Measurements from ENCODE around the gene SUSD5. TPM values are rescaled to one million over a fixed set of nuclear protein-coding genes. Genes with fewer than 3 reads are reported as not detected.

Gene SUSD5
- total RNA-seq, 4 donors from 2014 or later = 0.32 to 0.55 TPM; not detected in 2

DNA sequence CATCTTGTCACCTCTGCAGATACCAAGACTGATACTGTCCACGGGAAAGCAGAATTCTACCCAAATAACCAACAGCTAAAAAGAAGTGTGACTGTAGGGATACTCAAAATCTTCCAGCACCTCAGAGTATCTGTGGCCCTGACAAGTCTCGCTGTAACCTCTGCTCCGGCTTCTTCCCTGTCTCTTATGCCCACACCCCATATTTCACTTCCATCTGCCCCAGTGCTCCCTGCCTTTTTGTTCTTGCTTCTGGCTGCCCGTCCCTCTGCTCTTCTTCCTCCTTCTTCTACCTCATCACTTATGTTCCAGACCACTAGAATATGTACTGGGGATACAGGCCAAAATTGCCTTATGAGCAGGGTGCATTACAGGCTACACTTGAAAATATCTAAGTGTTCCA is 59.4 kb downstream of the SUSD5 start:
- Histone ChIP-seq H3K9me3 (no peaks in the 10 kb centered on the region), H3K36me3 (no peaks in the 10 kb centered on the region), H3K27ac (no peak overlapping the region), H3K27me3 (peaks cover 9% of the 10 kb centered on the region), H3K4me3 (no peak overlapping the region), H3K4me1 (peaks cover 0 to 3% (median 0%) of the 10 kb centered on the region in 4 donors)
- intact Hi-C loops (cut with DNase I; ENCODE audit: low total_unique reads) = no loop called here
- no peak for DNase-seq
- WGBS, 2 donors (ENCODE audit: low coverage in 1 of 2) = 88% methylated on average over 4 of the region's 4 CpGs; no CpG with 5 or more reads in 1 of the 2 donors
- TF ChIP-seq EP300 (IDR thresholded peaks at IDR 0.05; ENCODE audit: low read depth) (no peak), POLR2A (IDR thresholded peaks at IDR 0.05) (no peak), POLR2AphosphoS5 (IDR thresholded peaks at IDR 0.05) (no peak)
- TF ChIP-seq, protein P1, sequence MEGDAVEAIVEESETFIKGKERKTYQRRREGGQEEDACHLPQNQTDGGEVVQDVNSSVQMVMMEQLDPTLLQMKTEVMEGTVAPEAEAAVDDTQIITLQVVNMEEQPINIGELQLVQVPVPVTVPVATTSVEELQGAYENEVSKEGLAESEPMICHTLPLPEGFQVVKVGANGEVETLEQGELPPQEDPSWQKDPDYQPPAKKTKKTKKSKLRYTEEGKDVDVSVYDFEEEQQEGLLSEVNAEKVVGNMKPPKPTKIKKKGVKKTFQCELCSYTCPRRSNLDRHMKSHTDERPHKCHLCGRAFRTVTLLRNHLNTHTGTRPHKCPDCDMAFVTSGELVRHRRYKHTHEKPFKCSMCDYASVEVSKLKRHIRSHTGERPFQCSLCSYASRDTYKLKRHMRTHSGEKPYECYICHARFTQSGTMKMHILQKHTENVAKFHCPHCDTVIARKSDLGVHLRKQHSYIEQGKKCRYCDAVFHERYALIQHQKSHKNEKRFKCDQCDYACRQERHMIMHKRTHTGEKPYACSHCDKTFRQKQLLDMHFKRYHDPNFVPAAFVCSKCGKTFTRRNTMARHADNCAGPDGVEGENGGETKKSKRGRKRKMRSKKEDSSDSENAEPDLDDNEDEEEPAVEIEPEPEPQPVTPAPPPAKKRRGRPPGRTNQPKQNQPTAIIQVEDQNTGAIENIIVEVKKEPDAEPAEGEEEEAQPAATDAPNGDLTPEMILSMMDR (IDR thresholded peaks at IDR 0.05) = no peak
- in situ Hi-C loops (cut with MboI; ENCODE audit: low pct_ligation_motif_present in 1 of 4, low pct_unique_long_range_greater_than_20kb in 1 of 4, low sequenced_read_pairs in 3 of 4) = no loop called here

GRCh38 chr3:33155301-33155700 is 63.3 kb downstream of the SUSD5 start:
- in situ Hi-C loops (cut with MboI; ENCODE audit: low pct_ligation_motif_present in 1 of 4, low pct_unique_long_range_greater_than_20kb in 1 of 4, low sequenced_read_pairs in 3 of 4) (no loop called here), intact Hi-C loops (cut with DNase I; ENCODE audit: low total_unique reads) (no loop called here)
- no peaks in the 10 kb centered on the region for H3K9me3 ChIP-seq
- H3K4me3 ChIP-seq = no peak overlapping the region
- no peaks in the 10 kb centered on the region for H3K36me3 ChIP-seq
- no peak overlapping the region for H3K27ac ChIP-seq
- H3K27me3 ChIP-seq = no peaks in the 10 kb centered on the region
- TF ChIP-seq POLR2AphosphoS5 (IDR thresholded peaks at IDR 0.05) (no peak), EP300 (IDR thresholded peaks at IDR 0.05; ENCODE audit: low read depth) (no peak), POLR2A (IDR thresholded peaks at IDR 0.05) (no peak)
- TF ChIP-seq, protein P1 (IDR thresholded peaks at IDR 0.05) = no peak
- DNase-seq = no peak
- no peaks in the 10 kb centered on the region for H3K4me1 ChIP-seq
- WGBS, 2 donors (ENCODE audit: low coverage in 1 of 2) = 59 to 73% methylated on average over 3 of the region's 3 CpGs

GRCh38 chr3:33153782-33154181 is 64.8 kb downstream of the SUSD5 start:
- Histone ChIP-seq H3K27me3 (no peaks in the 10 kb centered on the region), H3K4me3 (no peak overlapping the region), H3K9me3 (no peaks in the 10 kb centered on the region), H3K4me1 (no peaks in the 10 kb centered on the region), H3K27ac (no peak overlapping the region), H3K36me3 (no peaks in the 10 kb centered on the region)
- in situ Hi-C loops (cut with MboI; ENCODE audit: low pct_ligation_motif_present in 1 of 4, low pct_unique_long_range_greater_than_20kb in 1 of 4, low sequenced_read_pairs in 3 of 4) (no loop called here), intact Hi-C loops (cut with DNase I; ENCODE audit: low total_unique reads) (no loop called here)
- DNase-seq = no peak
- WGBS, 2 donors (ENCODE audit: low coverage in 1 of 2) = 83 to 93% methylated on average over 4 of the region's 4 CpGs
- TF ChIP-seq POLR2A (IDR thresholded peaks at IDR 0.05) (no peak), POLR2AphosphoS5 (IDR thresholded peaks at IDR 0.05) (no peak), EP300 (IDR thresholded peaks at IDR 0.05; ENCODE audit: low read depth) (no peak)
- TF ChIP-seq, protein P1 (IDR thresholded peaks at IDR 0.05) = no peak

DNA sequence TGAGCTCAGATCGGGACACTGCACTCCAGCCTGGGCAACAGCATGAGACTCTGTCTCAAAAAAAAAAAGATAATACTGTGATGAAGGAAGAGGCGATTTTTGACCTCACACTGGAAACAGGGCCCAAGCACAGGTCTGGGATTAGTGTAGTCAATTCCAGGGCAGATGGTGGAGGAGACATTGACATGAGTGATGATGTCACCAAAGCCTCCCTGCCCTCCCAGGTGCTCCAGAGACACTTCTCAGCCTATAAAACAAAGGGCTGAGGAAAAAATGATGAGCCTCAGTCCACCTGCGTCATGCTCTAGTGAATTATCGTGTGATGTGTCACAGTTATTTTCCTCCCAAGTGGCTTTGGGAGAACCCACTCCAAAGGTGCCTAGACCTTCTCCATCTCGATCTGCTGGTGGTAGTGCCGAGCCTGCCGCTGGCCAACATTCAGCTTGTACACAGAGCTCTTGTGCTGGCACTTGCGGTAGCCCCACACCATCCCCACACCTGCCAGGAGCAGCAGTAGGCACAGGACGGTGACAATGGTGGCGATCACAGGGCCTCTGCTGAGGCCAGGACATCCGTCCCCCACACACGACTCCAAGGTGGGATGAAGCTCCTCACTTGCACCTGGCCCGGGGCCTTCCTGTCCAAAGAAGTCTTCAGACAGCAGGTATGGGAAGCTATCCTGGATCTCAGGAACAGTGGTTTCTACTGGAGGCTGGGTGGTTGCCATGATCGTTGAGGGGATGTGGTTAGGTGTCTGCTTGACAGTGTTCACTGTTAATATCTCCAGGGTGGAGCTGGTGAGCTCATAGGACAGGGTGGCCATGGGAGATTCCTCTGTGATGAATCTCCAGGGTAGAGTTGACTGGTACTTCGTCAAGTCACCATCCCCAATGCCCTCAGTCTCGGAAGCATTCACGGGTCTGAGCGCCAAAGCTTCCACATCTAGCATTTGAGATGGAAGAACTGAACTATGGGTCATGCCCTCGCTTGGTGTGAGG is 65.9 kb downstream of the SUSD5 start:
- in situ Hi-C loops (cut with MboI; ENCODE audit: low pct_ligation_motif_present in 1 of 4, low pct_unique_long_range_greater_than_20kb in 1 of 4, low sequenced_read_pairs in 3 of 4) (no loop called here), intact Hi-C loops (cut with DNase I; ENCODE audit: low total_unique reads) (no loop called here)

More for the DNA sequence above, 65.9 kb downstream of the SUSD5 start:
- Histone ChIP-seq H3K4me1 (no peaks in the 10 kb centered on the region), H3K27me3 (no peaks in the 10 kb centered on the region), H3K27ac (no peak overlapping the region), H3K4me3 (no peak overlapping the region), H3K9me3 (no peaks in the 10 kb centered on the region), H3K36me3 (no peaks in the 10 kb centered on the region)
- DNase-seq = no peak
- 90% methylated on average over 10 to 19 of the region's 19 CpGs for WGBS, 2 donors (ENCODE audit: low coverage in 1 of 2)
- no peak for TF ChIP-seq EP300 (IDR thresholded peaks at IDR 0.05; ENCODE audit: low read depth)
- TF ChIP-seq, protein P1 (IDR thresholded peaks at IDR 0.05) = no peak
- TF ChIP-seq POLR2AphosphoS5 (IDR thresholded peaks at IDR 0.05) = no peak
- no peak for TF ChIP-seq POLR2A (IDR thresholded peaks at IDR 0.05)
